H1 (cell line): ENCODE data around the gene PGBD5.

ENCODE experiments used
- ASH2L ChIP-seq: fragments of 200-600, 300-600 bp; sonication (generic); IDR thresholded peaks from one replicate; pipeline ENCODE4 v1.7.1; 2017; ENCODE audit warnings: low read length
- CHD1 ChIP-seq: IDR thresholded peaks from 2 replicates; pipeline ENCODE4 v1.6.1; 2012; ENCODE audit warnings: low read depth, low read length, improper control_type of control experiment
- CTCF ChIP-seq, 3 experiments: IDR thresholded peaks; 1 replicate in 2 of 3; 2 replicates in 1 of 3; pipeline versions ENCODE4 v1.5.1 to v1.6.1; 2011; ENCODE audit warnings: low read length in 3 of 3, mild to moderate bottlenecking in 3 of 3, inconsistent platforms in 2 of 3, low read depth in 1 of 3, moderate library complexity in 1 of 3; ENCODE audit not compliant: insufficient read depth in 1 of 3; ENCODE audit errors: control extremely low read depth in 1 of 3
- EZH2 ChIP-seq: fragments of 200-600 bp; sonication (generic); IDR thresholded peaks from 2 replicates; pipeline ENCODE4 v1.7.1; 2012; ENCODE audit warnings: low read depth, mild to moderate bottlenecking, moderate library complexity, low read length, inconsistent platforms; ENCODE audit not compliant: severe bottlenecking
- FOSL1 ChIP-seq: IDR thresholded peaks from 2 replicates; pipeline ENCODE4 v1.6.1; 2011; ENCODE audit warnings: mild to moderate bottlenecking, low read depth, low read length, moderate library complexity; ENCODE audit not compliant: insufficient read depth
- GABPA ChIP-seq: IDR thresholded peaks from 2 replicates; pipeline ENCODE4 v1.6.1; 2011; ENCODE audit warnings: mild to moderate bottlenecking, low read length, moderate library complexity, borderline replicate concordance; ENCODE audit not compliant: insufficient read depth
- GTF2F1 ChIP-seq: IDR thresholded peaks from 2 replicates; pipeline ENCODE4 v1.6.1; 2012; ENCODE audit warnings: low read depth, low read length, improper control_type of control experiment, borderline replicate concordance
- JUND ChIP-seq: IDR thresholded peaks from 2 replicates; pipeline ENCODE4 v1.6.1; 2011; ENCODE audit warnings: mild to moderate bottlenecking, improper control_type of control experiment, low read length
- KDM5A ChIP-seq: fragments of 200-600 bp; IDR thresholded peaks from 2 replicates; pipeline ENCODE4 v1.7.1; 2012; ENCODE audit warnings: mild to moderate bottlenecking, low read length, inconsistent platforms, mixed read lengths
- POLR2A ChIP-seq, 2 experiments: IDR thresholded peaks; 1 replicate in 1 of 2; 2 replicates in 1 of 2; pipeline ENCODE4 v1.6.1; 2011; ENCODE audit warnings: low read depth in 2 of 2, low read length in 2 of 2, mild to moderate bottlenecking in 2 of 2; ENCODE audit errors: control extremely low read depth in 1 of 2
- RXRA ChIP-seq: IDR thresholded peaks from 2 replicates; pipeline ENCODE4 v1.6.1; 2011; ENCODE audit warnings: low read depth, mild to moderate bottlenecking, low read length, moderate library complexity; ENCODE audit not compliant: insufficient read depth
- SIN3A ChIP-seq, 2 experiments: IDR thresholded peaks in 1 of 2; conservative IDR thresholded peaks in 1 of 2; 2 replicates each; pipeline ENCODE4 v1.6.1; 2011 to 2012; ENCODE audit warnings: low read length in 2 of 2, improper control_type of control experiment in 1 of 2, low read depth in 1 of 2, mild to moderate bottlenecking in 1 of 2
- SP1 ChIP-seq: IDR thresholded peaks from 2 replicates; pipeline ENCODE4 v1.6.1; 2011; ENCODE audit warnings: low read depth, low read length

GRCh38 chr1:230429067-230429735 lies 3.1 kb upstream of the PGBD5 start:
- no peak for TF ChIP-seq CTCF (IDR thresholded peaks at IDR 0.05; ENCODE audit: control extremely low read depth in 1 of 3, insufficient read depth in 1 of 3, low read depth in 1 of 3, low read length in 3 of 3)
- TF ChIP-seq SP1: no peak
- TF ChIP-seq POLR2A (IDR thresholded peaks at IDR 0.05; ENCODE audit: control extremely low read depth in 1 of 2, low read depth in 2 of 2, low read length in 2 of 2): no peak
- no peak for TF ChIP-seq EZH2
- no peak for TF ChIP-seq JUND
- TF ChIP-seq GABPA: no peak
- TF ChIP-seq CHD1: no peak
- no peak for TF ChIP-seq SIN3A (conservative IDR thresholded peaks at IDR 0.05 in 1 of 2, IDR thresholded peaks at IDR 0.05 in 1 of 2; ENCODE audit: low read depth in 1 of 2, low read length in 2 of 2)
- no peak for TF ChIP-seq FOSL1
- TF ChIP-seq ASH2L: no peak
- no peak for TF ChIP-seq KDM5A
- no peak for TF ChIP-seq RXRA
- no peak for TF ChIP-seq GTF2F1
